CD1c-positive myeloid dendritic cell (primary cell): Measurements from ENCODE around the gene FLT1.

ENCODE experiments used
- DNase-seq: peaks from one replicate; pipeline ENCODE4 v3.0.0-alpha.2; 2016; ENCODE audit errors: extremely low spot score

FLT1 gene

DNA sequence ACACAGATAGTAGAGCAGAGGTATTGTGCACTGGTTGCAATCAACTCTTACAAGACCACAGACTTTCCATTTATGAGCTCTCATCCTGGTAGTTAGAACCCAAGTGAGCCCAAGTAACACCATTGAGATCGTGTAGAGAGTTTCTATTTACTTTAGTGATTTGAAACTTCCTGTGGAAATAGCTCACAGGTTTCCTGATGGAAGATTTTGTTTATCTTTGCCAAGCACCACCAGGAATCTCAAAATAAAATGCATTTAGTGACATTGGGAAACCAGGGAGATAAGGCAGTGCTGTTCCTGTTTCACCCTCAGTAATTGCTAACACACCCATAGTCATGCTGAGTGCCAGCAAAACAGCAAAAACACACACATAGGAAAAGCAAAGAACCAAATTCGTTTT lies 102.5 kb downstream of the FLT1 start:
- no peak for DNase-seq

DNA sequence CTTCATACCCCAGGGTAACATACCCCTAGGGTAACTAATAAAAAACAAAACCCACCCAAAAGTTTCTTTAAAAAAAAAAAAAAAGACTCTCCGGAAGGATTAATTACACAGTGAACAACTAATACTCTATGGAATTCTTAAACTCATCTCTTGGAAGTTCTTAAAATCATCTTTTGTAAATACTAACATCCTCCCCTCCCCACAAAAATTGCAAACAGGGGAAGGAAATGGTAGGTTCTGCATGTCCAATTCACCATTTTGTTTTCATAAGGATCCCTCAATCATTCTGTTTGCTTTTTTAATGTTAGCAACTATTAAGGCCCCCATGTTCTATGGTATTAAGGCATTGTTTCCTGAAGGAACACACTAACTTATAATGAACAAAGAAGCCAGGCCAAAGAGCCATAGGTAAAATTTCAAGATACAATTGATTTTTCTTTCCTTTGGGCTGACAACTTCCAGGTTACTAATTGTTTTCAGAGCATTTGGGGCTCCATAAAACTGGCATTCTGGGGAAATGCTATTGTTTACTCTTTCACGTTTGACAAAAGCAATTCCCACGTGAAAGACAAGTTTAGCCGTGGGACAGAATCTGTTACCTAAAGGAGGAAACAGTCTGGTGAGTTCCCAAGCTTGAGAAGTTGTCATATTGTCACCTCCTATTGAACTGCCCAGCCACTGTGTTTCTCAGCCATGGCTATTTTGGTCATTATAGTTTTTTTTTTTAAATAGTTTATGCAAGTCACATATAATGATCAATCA lies 107.0 kb downstream of the FLT1 start:
- no peak for DNase-seq

DNA sequence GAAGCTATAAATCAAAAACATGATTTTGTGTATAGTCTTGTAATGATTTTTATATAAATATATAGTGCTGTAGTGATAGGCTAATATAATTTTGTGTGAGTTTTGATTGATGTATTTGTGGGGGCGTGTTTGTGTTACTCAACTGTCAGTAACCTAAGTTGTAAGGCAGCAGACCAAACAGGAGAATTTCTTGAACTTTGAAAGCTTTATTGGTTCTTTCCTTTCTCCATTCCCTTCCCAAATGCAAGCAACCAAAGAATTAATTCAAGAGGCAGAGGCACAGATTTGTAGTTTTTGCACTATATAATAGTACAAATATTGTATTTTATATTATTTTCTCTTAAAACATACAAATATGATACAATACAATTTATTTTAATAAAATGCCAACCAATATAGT lies 109.6 kb downstream of the FLT1 start:
- DNase-seq = no peak

DNA sequence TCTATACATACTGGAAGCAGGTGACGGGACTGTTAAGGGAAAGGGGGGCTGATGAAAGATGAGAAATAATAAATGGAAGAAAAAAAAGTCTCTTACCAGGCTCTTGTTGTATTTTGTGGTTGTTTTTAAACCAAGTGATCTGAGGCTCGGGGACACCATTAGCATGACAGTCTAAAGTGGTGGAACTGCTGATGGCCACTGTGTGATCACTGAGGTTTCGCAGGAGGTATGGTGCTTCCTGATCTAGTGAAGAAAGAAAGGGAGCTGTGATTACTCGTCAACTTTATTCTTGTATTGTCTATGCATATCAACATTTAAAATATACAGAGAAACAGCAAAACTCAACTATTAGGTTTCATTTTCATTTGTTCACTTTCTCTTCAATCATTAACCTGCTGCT lies 110.1 kb downstream of the FLT1 start:
- DNase-seq = no peak

DNA sequence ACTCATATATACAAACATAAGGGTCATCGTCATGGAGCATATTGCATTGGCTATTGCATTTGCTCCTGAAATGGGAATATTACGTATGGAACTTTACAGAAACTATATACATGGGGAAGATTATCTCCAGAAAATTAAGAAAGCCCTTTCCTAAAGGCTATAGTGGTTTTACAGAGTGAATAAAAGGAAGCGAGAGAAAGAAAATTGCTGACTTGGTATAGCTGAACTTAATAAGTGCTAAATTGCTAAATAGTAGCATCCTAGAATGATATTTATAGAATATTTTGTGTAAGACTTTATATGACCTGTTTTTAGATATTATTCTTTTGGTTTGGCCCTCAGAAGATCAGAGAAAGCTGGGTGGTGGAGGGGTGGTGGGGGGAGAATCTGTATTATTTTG lies 114.6 kb downstream of the FLT1 start:
- DNase-seq = no peak

DNA sequence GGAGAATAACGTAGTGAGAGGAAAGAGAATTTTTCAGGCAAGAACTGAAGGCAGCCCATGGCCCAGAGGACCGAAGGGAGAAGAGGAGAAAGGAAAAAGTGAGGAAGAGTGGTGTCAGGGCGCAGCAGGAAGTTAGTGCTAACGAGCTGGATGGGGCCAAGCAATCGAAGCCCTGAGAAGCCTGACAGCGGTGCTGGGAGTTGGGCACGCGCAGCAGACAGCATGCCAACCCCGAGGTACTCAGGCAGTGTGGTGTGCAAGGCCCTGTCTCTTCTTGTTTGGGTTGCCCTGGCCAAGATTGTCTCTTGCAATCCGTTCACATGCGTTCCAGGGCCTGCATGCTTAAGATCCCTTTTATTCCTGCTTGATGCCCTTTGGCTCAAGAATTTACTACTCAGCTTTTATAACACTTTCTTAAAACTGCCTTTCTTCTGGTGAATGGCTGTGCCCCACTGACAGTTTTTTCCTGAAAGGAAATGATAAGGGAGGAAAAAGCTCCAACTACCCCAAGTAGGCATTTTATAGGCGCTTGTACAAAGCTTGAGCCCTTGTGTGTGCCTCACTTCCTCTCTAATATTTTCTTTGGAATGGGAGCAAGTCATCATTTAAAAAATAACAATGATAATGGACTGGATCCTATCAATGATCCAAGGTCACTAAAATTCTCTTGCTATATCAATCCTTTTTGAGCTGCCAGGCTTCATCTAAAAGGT lies 115.4 kb downstream of the FLT1 start:
- DNase-seq = no peak

DNA sequence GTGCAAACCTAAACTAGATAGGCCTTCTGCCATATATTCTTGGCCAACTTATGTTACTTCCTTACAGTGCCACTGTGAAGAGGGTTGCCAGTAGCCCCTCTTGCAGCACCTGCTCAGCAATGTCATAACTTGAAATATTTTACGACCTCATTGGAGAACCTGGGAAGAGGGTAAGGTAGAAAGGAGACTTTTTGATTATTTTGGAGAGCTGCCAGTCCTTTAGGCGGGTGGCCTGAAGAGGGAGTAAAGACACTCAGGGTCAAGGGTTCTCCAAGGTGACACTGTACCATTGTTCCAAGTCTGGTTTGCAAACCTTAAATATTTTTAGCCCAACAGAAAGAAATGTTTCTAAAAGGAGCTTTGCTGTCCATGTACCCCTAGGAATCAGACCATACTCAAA lies 118.3 kb downstream of the FLT1 start:
- DNase-seq = no peak

DNA sequence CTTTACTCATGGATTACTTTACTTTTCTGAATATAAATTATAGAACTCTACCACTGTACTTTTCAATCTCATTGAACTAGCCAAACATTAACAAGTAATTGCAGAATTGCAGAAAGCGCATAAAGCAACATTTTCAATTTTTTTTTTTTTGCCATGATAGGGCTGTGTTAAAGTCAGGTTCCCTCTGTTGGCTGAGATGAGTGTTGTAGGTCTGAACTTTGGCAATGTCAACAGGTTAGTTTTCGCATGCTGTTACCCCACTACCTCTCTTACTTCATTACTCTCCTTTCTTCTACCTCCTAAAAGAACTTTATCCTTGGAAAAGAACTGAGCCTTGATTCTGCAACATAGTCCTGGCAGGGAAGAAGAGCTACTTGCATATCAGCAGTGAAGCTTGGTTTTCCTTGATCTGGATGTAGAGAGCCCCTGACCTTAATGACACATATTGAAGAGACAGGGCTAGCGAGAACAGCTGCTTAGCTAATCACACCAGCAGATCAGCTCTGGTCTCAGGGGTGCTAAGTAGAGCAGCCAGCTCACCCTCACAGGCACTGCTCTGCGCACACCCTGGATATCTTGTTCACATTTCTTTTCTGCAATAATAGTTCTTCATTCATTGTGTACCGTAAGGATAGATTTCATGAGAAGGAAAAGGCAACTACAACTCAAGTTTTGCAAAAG lies 119.5 kb downstream of the FLT1 start:
- no peak for DNase-seq

DNA sequence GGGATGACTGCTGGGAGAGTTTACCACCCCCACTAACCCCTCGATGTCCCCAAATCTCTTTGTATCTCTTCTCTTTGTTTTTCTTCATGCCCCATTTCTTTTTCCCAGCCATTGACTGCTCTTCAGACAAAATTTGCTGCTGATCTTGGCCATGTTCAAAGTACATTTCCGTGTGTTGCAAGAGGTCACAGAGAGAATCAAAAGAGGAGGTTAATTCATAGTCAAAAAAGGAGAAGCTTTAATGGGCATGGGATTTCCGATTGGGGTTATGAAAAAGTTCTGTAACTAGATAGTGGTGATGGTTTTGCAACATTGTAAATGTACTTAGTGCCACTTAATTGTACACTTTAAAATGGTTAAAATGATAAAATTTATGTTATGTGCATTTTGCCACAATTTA lies 121.1 kb downstream of the FLT1 start:
- peak; percentile 53 for DNase-seq

DNA sequence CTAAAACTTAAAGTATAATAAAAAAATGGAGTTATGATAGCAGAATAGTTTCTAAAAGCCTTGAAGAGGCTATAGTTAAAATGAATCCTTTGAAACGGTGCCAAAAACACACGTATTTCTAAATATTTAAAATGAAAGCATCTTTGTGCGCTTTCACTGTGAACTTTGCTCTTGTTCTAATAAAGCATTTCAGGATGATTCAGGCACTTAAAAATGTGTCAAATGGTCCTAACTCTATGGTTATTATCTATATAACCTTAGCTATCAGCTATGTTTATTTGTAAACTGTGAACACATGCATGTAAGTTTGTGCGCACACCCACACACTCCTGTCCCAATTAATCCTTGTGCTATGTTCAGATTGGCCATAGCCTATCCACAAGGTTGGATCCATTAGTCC lies 124.5 kb downstream of the FLT1 start:
- DNase-seq = no peak

DNA sequence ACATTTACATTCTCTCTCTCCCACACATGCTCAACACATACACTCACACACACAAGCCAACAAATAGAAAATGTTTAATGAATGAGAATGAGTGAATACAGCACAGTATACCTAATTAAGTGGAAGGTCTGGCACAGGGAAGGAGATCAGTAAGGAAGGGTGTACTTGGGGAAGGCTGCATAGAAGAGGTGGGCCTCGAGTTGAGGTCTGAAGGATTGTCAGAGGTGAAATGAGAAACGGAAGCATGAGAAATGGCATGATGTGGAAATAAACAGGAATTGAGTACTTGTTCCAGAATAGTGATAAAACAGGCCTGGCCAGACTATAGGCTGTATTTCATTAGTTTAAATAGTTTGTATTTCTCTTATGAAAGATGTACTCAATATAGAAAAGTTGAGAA lies 136.2 kb downstream of the FLT1 start:
- no peak for DNase-seq

DNA sequence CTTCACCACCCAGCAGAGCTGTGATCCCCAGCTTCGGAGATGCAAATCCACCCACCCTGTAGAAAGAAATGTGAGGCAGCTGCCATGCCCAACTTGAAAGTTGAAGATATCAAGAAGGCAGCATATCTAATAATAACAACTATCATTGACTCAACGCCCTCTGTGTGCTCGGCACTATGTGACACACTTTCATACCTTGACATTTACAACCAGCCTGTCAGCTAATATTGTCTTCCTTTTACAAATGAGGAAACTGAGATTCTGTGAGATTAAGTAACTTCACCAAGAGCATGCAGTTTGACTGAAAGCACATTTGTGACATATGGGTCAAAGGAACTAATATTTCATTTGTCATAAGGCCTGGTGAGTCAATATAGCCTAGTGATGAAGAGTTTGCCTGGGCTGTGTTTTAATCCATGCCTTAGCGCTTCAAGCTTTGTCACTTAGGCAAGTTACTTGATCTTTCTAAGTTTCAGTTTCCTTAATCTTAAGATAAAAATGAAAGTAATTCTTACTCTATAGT lies 137.0 kb downstream of the FLT1 start:
- DNase-seq = peak; percentile 76

DNA sequence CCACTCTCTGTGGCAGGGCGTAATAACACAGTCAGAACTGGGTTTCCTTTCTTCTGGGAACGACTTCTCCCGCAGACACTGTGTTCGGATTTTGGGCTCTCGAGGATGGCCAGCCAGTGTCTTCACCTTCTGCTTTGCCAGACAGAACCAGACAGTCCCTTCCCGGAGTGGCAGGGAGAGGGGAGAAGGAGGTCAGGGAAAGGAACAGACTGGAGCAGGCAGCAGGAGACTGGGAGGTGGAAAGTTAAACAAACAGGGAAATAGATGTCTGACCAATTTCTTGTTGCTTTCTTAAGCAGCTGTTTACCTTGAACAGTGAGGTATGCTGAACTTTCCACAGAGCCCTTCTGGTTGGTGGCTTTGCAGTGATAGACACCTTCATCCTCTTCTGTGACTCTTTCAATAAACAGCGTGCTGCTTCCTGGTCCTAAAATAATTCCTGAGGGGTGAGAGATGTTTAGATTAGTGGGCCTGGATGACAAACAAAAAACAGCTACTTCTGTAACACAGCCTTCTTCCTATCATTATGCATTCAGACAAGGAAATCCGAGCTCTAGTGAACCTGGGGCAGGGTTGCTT lies 137.6 kb downstream of the FLT1 start:
- no peak for DNase-seq

DNA sequence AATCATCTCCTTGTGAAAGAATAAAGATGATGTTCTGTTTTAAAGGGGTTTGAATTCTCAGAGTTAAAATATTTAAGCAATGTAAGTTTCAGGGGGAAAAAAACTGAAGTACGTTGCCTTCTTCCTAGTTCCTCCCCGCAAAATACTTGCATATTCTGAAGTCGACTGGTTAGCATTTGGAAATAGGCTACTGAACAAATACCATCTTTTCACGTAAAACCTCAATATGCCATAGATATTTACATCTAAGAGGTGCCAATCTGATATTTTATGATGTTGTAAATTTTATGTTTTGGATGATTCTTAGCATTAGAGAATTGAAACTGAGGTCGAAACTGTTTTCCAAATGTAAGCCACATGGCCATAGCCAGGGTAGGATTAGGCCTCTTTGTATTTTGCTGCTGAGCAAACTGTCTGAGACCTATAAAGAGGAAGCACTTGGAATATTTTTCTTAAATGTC lies 138.3 kb downstream of the FLT1 start:
- DNase-seq = peak; percentile 47

DNA sequence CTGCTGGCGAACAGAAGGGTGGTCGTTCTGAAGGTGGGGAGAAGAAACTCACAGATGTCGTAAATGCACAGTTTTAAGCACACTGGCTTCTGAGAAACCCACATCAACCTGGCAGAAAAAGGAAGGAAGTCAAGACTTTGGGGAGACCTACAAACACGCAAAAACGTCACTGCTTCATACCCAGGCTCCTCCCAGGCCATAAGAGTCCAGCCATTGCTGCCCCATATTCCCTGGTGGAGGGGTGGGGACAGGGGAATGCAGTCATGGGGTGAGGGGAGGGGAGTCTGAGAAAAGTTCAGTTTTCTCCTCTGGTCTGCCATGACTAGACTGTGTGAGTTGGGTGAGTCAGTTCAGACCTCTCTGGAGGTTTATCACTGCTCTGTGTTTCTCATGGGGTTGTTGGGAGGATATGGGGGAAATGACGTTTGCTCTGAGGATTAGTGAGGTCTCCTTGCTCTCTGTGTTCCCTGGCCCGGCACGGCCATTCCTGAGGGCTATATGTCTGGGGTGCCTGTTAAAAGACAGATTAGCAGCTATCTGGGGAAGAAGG lies 139.0 kb downstream of the FLT1 start:
- peak; percentile 22 for DNase-seq

DNA sequence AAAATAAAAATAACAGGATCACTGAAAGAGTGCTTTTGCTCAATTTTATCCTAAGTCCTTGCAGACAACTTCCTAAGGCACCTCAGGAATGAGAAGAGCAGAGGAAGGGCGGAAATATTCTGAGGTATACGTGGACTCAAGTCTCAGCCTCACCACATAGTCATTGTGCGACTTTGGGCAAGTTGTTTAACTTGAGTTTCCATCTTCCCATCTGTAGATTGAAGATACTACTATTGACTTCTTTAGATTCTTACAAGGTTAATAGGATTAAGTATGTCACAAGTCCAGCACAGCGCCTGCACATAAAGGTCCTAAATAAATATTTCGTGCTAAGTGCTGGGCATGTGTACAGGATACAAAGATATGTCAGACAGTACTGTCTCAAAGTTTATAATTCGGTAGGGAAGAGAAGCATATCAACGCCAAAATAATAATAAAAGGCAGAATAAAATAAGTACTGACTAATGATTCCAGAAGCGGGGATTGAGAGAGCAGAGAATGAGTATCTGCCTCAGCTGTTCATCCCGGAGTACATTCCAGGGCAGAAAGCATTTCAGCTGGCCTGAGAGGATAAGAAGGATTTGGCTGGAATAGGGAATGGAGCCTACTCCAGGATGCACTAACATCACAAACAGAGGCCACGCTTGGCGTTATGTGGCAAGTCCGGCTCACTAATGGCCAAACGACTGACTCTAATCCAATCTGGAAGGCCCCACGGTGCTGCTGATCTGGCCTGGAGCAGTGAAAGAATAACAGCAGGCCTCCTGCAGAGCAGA lies 139.7 kb downstream of the FLT1 start:
- DNase-seq = no peak

DNA sequence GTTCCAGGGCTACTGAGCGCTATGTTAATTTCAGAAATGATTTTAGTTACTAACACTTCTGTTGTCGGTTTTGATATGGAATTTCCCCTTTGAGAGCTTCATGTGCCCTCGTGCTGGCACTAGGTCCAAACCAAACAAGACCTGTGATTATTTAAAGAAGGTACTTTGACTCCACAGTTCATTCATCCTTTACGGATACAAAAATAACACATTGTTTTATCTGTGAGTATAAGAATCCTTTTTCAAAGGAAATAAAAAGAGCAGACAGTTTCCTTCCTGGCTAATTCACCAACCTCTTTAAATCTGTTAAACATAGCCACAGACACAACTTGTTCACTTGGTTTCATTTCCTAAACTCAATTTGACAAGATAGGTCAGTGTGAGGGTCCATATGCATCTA lies 141.2 kb downstream of the FLT1 start:
- DNase-seq = no peak

DNA sequence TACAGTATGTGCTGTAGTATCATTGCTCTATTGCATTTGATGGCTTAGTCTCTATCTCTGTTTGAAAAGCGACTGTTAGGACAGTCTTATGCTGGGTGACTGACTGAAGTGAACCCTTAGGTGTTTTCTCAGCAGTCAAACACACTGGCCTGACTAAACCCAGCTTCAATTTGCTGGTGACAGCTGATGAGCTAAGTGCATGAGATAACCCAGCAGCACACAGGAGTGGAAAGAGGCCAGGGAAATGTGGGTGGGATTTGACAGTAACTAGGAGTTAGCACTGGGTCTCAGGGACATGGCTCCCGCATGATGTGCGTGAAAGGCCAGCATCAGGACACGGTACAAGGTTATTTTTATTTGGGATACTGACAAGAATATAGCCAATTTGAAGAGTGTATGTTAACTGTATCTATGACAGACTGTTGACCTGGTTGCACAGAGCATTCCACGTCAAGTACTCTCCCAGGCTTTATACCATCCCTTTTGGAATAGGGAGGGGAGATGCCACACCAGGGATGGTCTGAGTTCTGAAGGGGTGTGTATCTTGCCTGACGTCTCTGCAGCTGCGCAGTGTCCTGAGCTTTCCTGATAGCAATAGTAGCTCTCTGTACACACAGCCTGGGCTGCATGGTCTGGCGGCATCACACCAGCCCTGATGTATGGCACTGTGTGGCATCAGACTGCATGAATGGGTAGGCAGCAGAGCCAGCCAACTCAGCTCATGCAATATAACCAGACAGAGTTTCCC lies 144.8 kb downstream of the FLT1 start:
- DNase-seq = no peak

DNA sequence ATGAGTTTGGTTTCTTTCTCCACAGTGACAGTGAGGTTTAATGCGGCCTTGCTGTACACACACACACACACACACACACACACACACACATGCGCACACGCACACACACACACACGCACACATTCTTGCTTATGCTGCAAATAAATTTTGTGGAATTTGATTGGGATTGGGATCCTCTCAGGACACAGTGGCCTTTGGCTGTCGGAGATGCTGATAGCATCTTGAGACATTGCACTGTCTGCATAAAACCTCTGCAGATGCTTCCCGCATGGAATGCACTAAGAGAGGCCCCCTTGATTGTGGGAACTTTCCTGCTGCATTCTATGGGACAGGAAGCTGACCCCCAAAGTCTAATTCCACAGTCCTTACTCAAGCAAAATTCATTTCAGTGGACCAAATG lies 145.6 kb downstream of the FLT1 start:
- no peak for DNase-seq
